Astrocyte (in vitro differentiated cells and primary cell): ENCODE results near the gene FNDC3B. TPM values are rescaled to one million over a fixed set of nuclear protein-coding genes. Genes with fewer than 3 reads are reported as not detected.

Experiments
- DNase-seq: peaks from one replicate; pipeline ENCODE4 v3.0.0-alpha.2; 2010; ENCODE audit warnings: low read depth
- FAIRE-seq: peaks from 2 replicates; lab custom pipeline; 2011; peaks lifted over from hg19 to GRCh38; lab: Jason Lieb, UNC
- H2AFZ ChIP-seq: 2 replicates; pipeline ENCODE4 v1.6.0; 2012; ENCODE audit warnings: low read depth, low read length, inconsistent platforms
- H3K27ac ChIP-seq: 2 replicates; pipeline ENCODE4 v1.5.1; 2011; ENCODE audit warnings: low read depth, low read length, inconsistent platforms
- H3K27me3 ChIP-seq: 2 replicates; pipeline ENCODE4 v1.6.0; 2011; ENCODE audit warnings: low read length, inconsistent platforms; ENCODE audit not compliant: insufficient read depth
- H3K36me3 ChIP-seq: 2 replicates; pipeline ENCODE4 v1.5.1; 2011; ENCODE audit warnings: low read length, inconsistent platforms; ENCODE audit not compliant: insufficient read depth
- H3K4me1 ChIP-seq: 2 replicates; pipeline ENCODE4 v1.5.1; 2011; ENCODE audit warnings: low read length, inconsistent platforms; ENCODE audit not compliant: insufficient read depth
- H3K4me2 ChIP-seq: 2 replicates; pipeline ENCODE4 v1.6.0; 2012; ENCODE audit warnings: low read length, inconsistent platforms
- H3K4me3 ChIP-seq: 2 replicates; pipeline ENCODE4 v1.5.1; 2011; ENCODE audit warnings: low read depth, mild to moderate bottlenecking, low read length, inconsistent platforms; ENCODE audit not compliant: insufficient read depth
- H3K79me2 ChIP-seq: 2 replicates; pipeline ENCODE4 v1.6.0; 2012; ENCODE audit warnings: mild to moderate bottlenecking, low read length, inconsistent platforms; ENCODE audit not compliant: insufficient read depth
- H3K9ac ChIP-seq: 2 replicates; pipeline ENCODE4 v1.6.0; 2012; ENCODE audit warnings: mild to moderate bottlenecking, low read length, inconsistent platforms
- H3K9me3 ChIP-seq: 2 replicates; pipeline ENCODE4 v1.5.1; 2012; ENCODE audit warnings: low read depth, mild to moderate bottlenecking, low read length, inconsistent platforms; ENCODE audit not compliant: insufficient read depth
- H4K20me1 ChIP-seq: 2 replicates; pipeline ENCODE4 v1.6.0; 2012; ENCODE audit warnings: low read length, inconsistent platforms; ENCODE audit not compliant: insufficient read depth
- H3K27ac Mint-ChIP-seq: one replicate; pipeline ENCODE4 v1.8.0; 2021; ENCODE audit warnings: mild to moderate bottlenecking, mixed read lengths; ENCODE audit not compliant: unreplicated experiment
- H3K27me3 Mint-ChIP-seq: one replicate; pipeline ENCODE4 v1.8.0; 2021; ENCODE audit warnings: low read depth, mixed read lengths; ENCODE audit not compliant: unreplicated experiment
- H3K36me3 Mint-ChIP-seq: one replicate; pipeline ENCODE4 v1.8.0; 2021; ENCODE audit warnings: low read depth, mixed read lengths; ENCODE audit not compliant: unreplicated experiment
- H3K4me1 Mint-ChIP-seq: one replicate; pipeline ENCODE4 v1.8.0; 2021; ENCODE audit warnings: low read depth, mixed read lengths; ENCODE audit not compliant: unreplicated experiment
- H3K4me3 Mint-ChIP-seq: one replicate; pipeline ENCODE4 v1.8.0; 2021; ENCODE audit warnings: mild to moderate bottlenecking, moderate library complexity, mixed read lengths; ENCODE audit not compliant: unreplicated experiment
- H3K9me3 Mint-ChIP-seq: one replicate; pipeline ENCODE4 v1.8.0; 2021; ENCODE audit warnings: mild to moderate bottlenecking, mixed read lengths; ENCODE audit not compliant: unreplicated experiment
- EZH2 ChIP-seq: IDR thresholded peaks from 2 replicates; pipeline ENCODE4 v1.6.1; 2012; ENCODE audit warnings: mild to moderate bottlenecking, low read length, inconsistent platforms; ENCODE audit not compliant: insufficient read depth
- total RNA-seq: library from RNA; stranded (reverse); gene quantifications from 2 replicates; pipeline ENCODE4 v1.2.1, GENCODE V29; 2021
- TF ChIP-seq, protein P1 (sequence below): IDR thresholded peaks from 2 replicates; pipeline ENCODE4 v1.5.1; 2011; ENCODE audit warnings: low read depth, mild to moderate bottlenecking, inconsistent platforms, low read length, moderate library complexity; ENCODE audit not compliant: insufficient read depth

Gene FNDC3B
- total RNA-seq, 1 donor from 2014 or later = 327 TPM

- Histone ChIP-seq H3K9me3 (no peaks in the 10 kb centered on the region), H4K20me1 (peaks cover 4% of the 10 kb centered on the region), H2AFZ (no peak overlapping the region), H3K4me2 (no peak overlapping the region), H3K27ac (no peak overlapping the region), H3K36me3 (no peaks in the 10 kb centered on the region), H3K4me1 (peaks cover 7% of the 10 kb centered on the region), H3K4me3 (no peak overlapping the region), H3K79me2 (peaks cover 28% of the 10 kb centered on the region), H3K9ac (no peak overlapping the region), H3K27me3 (no peaks in the 10 kb centered on the region)
- FAIRE-seq (no peak), DNase-seq (no peak)
- H3K4me3 Mint-ChIP-seq = no peak overlapping the region
- H3K27ac Mint-ChIP-seq = no peak overlapping the region
- H3K27me3 Mint-ChIP-seq = no peaks in the 10 kb centered on the region
- no peak for TF ChIP-seq EZH2
- TF ChIP-seq, protein P1, sequence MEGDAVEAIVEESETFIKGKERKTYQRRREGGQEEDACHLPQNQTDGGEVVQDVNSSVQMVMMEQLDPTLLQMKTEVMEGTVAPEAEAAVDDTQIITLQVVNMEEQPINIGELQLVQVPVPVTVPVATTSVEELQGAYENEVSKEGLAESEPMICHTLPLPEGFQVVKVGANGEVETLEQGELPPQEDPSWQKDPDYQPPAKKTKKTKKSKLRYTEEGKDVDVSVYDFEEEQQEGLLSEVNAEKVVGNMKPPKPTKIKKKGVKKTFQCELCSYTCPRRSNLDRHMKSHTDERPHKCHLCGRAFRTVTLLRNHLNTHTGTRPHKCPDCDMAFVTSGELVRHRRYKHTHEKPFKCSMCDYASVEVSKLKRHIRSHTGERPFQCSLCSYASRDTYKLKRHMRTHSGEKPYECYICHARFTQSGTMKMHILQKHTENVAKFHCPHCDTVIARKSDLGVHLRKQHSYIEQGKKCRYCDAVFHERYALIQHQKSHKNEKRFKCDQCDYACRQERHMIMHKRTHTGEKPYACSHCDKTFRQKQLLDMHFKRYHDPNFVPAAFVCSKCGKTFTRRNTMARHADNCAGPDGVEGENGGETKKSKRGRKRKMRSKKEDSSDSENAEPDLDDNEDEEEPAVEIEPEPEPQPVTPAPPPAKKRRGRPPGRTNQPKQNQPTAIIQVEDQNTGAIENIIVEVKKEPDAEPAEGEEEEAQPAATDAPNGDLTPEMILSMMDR = no peak
- no peaks in the 10 kb centered on the region for H3K36me3 Mint-ChIP-seq
- no peaks in the 10 kb centered on the region for H3K9me3 Mint-ChIP-seq
- H3K4me1 Mint-ChIP-seq = peaks cover 17% of the 10 kb centered on the region
These were observed 2.7 kb upstream of the FNDC3B start for GRCh38 chr3:172036541-172037215.

GRCh38 chr3:172038798-172039435 lies 461 bp upstream of the FNDC3B start:
- peak overlapping the region; percentile 79 for H2AFZ ChIP-seq

More at GRCh38 chr3:172038798-172039435, 461 bp upstream of the FNDC3B start:
- peaks cover 7% of the 10 kb centered on the region for H3K36me3 Mint-ChIP-seq
- peak overlapping the region; percentile 99 for H3K27ac ChIP-seq
- DNase-seq = no peak
- peaks cover 11% of the 10 kb centered on the region for H3K4me1 ChIP-seq
- no peaks in the 10 kb centered on the region for H3K27me3 Mint-ChIP-seq
- peaks cover 27% of the 10 kb centered on the region for H4K20me1 ChIP-seq
- peaks cover 50% of the 10 kb centered on the region for H3K79me2 ChIP-seq
- peak overlapping the region; percentile 99 for H3K27ac Mint-ChIP-seq
- TF ChIP-seq EZH2 = no peak
- TF ChIP-seq, protein P1 = no peak
- peak overlapping the region; percentile 100 for H3K9ac ChIP-seq
- H3K9me3 ChIP-seq = no peaks in the 10 kb centered on the region
- no peaks in the 10 kb centered on the region for H3K27me3 ChIP-seq
- H3K4me2 ChIP-seq = peak overlapping the region; percentile 90
- H3K4me3 ChIP-seq = peak overlapping the region; percentile 92
- H3K9me3 Mint-ChIP-seq = no peaks in the 10 kb centered on the region
- peaks cover 3% of the 10 kb centered on the region for H3K36me3 ChIP-seq
- H3K4me3 Mint-ChIP-seq = peak overlapping the region; percentile 95
- FAIRE-seq = no peak
- peaks cover 29% of the 10 kb centered on the region for H3K4me1 Mint-ChIP-seq
